Measurements from ENCODE around the gene RNF212B.
"Not testable (repeated sequence)": the region's sequence is repeated elsewhere in the genome, so short reads cannot be mapped to it uniquely, and the experiment has no call there.

Gene RNF212B

DNA sequence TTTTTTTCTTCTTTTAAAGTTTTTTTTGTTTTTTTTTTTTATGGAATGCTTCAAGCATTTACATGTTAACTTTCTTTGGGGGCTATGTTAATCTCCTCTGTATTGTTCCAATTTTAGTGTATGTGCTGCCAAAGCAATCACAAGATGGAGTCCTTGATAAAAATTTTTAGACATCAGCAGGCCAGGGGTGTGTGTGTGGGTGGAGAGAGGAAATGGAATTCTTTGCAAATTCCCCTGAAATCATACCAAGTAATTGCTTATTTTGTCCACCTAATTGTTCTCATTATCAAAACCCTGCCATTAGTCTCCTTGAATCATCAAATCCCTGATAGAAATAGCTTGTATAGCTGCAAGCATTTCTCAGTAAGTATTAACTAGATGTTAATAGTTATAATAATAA, 21.7 kb downstream of the RNF212B start:
- no peak for TF ChIP-seq POLR2A (IDR thresholded peaks at IDR 0.05; ENCODE audit: low read depth, low read length)
- FAIRE-seq: no peak
- no peak for DNase-seq (ENCODE audit: insufficient read length, low spot score)

DNA sequence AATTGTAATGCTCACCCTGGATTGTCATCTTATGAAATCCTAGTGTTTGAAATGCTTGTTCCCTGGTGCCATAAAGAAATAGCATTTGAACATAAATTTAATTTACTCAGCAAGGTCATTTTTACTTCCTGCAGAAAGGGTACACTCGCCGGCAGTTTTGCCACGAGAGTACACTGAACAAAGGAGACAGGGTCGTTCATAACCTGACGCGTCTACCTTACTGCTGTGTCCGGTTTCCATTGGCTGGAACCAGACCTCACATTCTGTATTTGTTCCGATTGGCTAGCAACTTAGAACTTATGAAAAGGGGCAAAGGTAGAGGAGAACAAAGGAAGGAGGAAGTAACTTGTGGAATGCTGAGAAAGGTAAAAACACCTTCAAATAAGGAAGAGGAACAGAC, 23.1 kb downstream of the RNF212B start:
- not testable (repeated sequence) for DNase-seq (ENCODE audit: insufficient read length, low spot score); FAIRE-seq

DNA sequence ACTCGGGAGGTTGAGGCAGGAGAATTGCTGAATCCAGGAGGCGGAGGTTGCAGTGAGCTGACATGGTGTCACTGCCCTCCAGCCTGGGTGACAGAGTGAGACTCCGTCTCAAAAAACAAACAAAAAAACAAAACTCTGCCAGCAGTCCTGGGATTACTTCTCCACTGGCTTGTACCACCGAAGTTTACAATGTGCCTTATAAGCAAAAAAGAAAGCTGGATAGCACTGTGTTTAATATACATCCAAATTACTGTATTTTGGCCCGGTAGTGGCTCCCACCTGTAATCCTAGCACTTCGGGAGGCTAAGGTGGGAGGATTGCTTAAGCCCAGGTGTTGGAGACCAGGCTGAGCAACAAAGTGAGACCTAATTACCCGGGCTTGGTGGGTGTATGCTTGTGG, 31.5 kb downstream of the RNF212B start:
- no peak for FAIRE-seq
- TF ChIP-seq POLR2A (IDR thresholded peaks at IDR 0.05; ENCODE audit: low read depth, low read length): no peak
- DNase-seq (ENCODE audit: insufficient read length, low spot score): no peak

DNA sequence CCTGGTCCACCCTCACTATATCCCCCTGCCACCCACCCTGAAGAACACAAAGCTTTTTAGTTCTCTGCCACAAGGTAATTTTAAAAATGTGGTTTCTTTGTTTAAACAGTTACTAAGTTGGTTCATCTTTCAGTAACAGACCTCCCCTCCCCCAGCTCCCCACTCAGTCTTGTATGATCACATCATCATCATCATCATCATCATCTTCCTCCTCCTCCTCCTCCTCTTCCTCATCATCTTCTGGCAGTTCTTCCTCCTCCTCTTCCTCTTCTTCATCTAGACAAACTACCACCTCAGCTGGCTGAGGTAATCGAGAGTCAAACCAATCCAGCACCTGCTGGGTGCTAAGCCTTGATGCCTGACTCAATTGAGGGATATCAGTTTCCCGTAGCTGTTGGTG, 37.7 kb downstream of the RNF212B start:
- FAIRE-seq (no peak), DNase-seq (ENCODE audit: insufficient read length, low spot score) (no peak)
- no peak for TF ChIP-seq POLR2A (IDR thresholded peaks at IDR 0.05; ENCODE audit: low read depth, low read length)

- DNase-seq (ENCODE audit: insufficient read length, low spot score) (no peak), FAIRE-seq (no peak)
- no peak for TF ChIP-seq POLR2A (IDR thresholded peaks at IDR 0.05; ENCODE audit: low read depth, low read length)
These were observed 39.5 kb downstream of the RNF212B start for GRCh38 chr14:23277189-23277588.

- not testable (repeated sequence) for DNase-seq (ENCODE audit: insufficient read length, low spot score); FAIRE-seq
These were observed 40.2 kb downstream of the RNF212B start for GRCh38 chr14:23277928-23278327.

DNA sequence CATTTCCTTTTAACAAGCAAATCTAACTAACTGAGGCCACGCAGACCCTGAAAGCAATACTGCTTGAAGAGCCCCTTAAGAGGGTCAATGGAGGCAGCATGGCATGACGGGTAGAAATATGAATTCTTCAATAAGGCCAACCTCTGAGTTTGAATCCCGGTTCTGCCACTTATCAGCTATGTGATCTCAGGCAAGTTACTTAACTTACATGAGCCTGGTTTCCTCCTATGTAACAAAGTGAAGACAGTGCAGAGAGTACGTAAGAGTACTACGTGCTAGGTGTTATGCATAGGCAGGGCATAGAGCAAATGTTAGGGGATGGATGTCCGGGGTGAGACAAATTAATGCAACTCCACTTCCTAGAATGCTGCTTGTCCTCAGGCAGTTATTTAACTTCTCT, 43.5 kb downstream of the RNF212B start:
- TF ChIP-seq POLR2A (IDR thresholded peaks at IDR 0.05; ENCODE audit: low read depth, low read length): no peak
- no peak for FAIRE-seq
- DNase-seq (ENCODE audit: insufficient read length, low spot score): no peak

GRCh38 chr14:23284654-23285529, 47.2 kb downstream of the RNF212B start:
- TF ChIP-seq POLR2A (IDR thresholded peaks at IDR 0.05; ENCODE audit: low read depth, low read length): no peak
- FAIRE-seq: no peak
- no peak for DNase-seq (ENCODE audit: insufficient read length, low spot score)

DNA sequence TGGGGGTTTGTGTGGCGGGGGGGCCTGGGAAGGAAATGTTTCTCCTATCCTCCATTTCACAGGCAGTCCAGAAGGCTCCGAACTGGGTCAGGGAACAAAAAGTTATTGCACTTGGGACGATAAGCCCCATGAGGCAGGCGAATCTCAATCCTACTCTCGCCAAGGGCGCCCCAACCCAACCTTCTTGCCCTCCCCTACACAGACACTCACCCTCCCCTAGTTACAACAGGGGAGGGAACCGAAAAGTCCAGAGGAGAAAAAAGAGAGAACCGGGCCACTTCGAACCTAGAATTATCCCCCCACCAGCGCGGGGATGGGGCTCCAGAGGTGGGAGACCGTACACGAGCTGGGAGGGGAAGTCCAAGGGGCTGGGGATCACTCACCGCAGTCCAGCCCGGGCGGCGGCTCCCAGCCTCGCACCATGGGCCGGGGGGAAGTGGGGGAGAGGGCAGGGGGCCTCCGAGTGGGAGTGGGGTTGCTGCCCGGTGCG, 47.8 kb downstream of the RNF212B start:
- FAIRE-seq (no peak), DNase-seq (ENCODE audit: insufficient read length, low spot score) (peak; percentile 22)
- no peak for TF ChIP-seq POLR2A (IDR thresholded peaks at IDR 0.05; ENCODE audit: low read depth, low read length)

GRCh38 chr14:23286020-23286901, 48.5 kb downstream of the RNF212B start, which contains the start of gene HOMEZ:
Gene HOMEZ (minus strand): TSS chr14:23286132. CDS start chr14:23285952, 180 bp downstream.
- peak; percentile 97 for FAIRE-seq

DNA sequence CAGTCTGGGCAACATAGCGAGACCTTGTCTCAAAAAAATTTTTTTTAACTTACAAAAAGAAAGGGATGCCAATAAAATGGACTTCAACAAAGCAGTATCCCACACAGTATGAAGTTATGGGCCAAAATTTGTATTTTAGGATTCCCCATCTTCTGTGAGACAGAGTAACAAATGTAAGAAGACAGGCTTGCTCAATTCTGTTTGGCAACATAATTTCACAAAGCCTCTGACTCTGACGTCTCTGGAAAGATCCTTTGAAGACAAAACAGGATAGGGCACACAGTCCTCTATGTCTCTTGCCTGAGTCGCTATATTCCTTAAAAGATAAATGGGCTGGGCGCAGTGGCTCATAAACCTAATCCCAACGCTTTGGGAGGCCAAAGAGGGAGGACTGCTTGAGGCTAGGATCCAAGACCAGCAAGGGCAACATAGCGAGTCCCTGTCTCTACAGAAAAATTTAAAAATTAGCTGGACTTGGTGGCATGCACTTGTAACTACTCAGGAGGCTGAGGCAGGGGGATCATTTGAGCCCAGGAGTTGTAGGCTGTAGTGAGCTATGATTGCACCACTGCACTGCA, 49.3 kb downstream of the RNF212B start:
- DNase-seq (ENCODE audit: insufficient read length, low spot score) (no peak), FAIRE-seq (no peak)
- TF ChIP-seq POLR2A (IDR thresholded peaks at IDR 0.05; ENCODE audit: low read depth, low read length): no peak

More at GRCh38 chr14:23286020-23286901, 48.5 kb downstream of the RNF212B start, which contains the start of gene HOMEZ:
- TF ChIP-seq POLR2A (IDR thresholded peaks at IDR 0.05; ENCODE audit: low read depth, low read length): peak; percentile 48
- DNase-seq (ENCODE audit: insufficient read length, low spot score): peak; percentile 89

DNA sequence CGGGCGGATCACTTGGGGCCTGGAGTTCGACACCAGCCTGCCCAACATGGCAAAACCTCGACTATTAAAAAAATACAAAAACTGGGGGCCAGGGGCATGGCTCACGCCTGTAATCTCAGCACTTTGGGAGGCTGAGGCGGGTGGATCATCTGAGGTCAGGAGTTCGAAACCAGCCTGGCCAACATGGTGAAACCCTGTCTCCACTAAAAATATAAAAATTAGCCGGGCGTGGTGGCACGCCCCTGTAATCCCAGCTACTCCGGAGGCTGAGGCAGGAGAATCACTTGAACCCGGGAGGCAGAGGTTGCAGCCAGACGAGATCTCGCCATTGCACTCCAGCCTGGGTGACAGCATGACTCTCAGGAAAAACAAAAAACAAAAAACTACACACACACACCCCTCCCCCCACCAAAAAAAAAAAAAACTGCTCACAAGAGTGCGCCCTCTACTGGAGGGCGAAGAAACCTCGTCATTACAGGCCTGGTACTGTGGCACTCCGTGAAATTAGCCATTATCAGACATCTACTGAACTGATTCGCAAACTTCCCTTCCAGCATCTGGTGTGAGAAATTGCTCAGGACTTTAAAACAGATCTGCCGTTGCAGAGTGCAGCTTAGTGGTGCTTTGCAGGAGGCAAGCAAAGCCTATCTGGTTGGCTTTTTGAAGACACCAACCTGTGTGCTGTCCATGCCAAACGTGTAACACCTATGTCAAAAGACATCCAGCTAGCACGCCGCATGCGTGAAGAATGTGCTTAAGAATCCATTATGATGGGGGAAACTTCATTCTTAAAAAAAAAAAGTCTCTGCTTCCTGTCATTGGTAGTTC, 57.2 kb downstream of the RNF212B start:
- DNase-seq (ENCODE audit: insufficient read length, low spot score) (no peak), FAIRE-seq (peak; percentile 69)

More for the DNA sequence above, 57.2 kb downstream of the RNF212B start:
- no peak for TF ChIP-seq POLR2A (IDR thresholded peaks at IDR 0.05; ENCODE audit: low read depth, low read length)
